ENCODE results near the gene MYEOV. TPM values are rescaled to one million over a fixed set of nuclear protein-coding genes. Genes with fewer than 3 reads are reported as not detected.

The MYEOV gene
- total and polyA plus RNA-seq, 2 of the 8 experiments (the other 6 are each of a cell fraction or from before 2014, with no cell fraction given), result 0.44 to 0.67 TPM

GRCh38 chr11:69317401-69318092 lies 23.6 kb downstream of the MYEOV start (continued):
- TF ChIP-seq, protein P1, sequence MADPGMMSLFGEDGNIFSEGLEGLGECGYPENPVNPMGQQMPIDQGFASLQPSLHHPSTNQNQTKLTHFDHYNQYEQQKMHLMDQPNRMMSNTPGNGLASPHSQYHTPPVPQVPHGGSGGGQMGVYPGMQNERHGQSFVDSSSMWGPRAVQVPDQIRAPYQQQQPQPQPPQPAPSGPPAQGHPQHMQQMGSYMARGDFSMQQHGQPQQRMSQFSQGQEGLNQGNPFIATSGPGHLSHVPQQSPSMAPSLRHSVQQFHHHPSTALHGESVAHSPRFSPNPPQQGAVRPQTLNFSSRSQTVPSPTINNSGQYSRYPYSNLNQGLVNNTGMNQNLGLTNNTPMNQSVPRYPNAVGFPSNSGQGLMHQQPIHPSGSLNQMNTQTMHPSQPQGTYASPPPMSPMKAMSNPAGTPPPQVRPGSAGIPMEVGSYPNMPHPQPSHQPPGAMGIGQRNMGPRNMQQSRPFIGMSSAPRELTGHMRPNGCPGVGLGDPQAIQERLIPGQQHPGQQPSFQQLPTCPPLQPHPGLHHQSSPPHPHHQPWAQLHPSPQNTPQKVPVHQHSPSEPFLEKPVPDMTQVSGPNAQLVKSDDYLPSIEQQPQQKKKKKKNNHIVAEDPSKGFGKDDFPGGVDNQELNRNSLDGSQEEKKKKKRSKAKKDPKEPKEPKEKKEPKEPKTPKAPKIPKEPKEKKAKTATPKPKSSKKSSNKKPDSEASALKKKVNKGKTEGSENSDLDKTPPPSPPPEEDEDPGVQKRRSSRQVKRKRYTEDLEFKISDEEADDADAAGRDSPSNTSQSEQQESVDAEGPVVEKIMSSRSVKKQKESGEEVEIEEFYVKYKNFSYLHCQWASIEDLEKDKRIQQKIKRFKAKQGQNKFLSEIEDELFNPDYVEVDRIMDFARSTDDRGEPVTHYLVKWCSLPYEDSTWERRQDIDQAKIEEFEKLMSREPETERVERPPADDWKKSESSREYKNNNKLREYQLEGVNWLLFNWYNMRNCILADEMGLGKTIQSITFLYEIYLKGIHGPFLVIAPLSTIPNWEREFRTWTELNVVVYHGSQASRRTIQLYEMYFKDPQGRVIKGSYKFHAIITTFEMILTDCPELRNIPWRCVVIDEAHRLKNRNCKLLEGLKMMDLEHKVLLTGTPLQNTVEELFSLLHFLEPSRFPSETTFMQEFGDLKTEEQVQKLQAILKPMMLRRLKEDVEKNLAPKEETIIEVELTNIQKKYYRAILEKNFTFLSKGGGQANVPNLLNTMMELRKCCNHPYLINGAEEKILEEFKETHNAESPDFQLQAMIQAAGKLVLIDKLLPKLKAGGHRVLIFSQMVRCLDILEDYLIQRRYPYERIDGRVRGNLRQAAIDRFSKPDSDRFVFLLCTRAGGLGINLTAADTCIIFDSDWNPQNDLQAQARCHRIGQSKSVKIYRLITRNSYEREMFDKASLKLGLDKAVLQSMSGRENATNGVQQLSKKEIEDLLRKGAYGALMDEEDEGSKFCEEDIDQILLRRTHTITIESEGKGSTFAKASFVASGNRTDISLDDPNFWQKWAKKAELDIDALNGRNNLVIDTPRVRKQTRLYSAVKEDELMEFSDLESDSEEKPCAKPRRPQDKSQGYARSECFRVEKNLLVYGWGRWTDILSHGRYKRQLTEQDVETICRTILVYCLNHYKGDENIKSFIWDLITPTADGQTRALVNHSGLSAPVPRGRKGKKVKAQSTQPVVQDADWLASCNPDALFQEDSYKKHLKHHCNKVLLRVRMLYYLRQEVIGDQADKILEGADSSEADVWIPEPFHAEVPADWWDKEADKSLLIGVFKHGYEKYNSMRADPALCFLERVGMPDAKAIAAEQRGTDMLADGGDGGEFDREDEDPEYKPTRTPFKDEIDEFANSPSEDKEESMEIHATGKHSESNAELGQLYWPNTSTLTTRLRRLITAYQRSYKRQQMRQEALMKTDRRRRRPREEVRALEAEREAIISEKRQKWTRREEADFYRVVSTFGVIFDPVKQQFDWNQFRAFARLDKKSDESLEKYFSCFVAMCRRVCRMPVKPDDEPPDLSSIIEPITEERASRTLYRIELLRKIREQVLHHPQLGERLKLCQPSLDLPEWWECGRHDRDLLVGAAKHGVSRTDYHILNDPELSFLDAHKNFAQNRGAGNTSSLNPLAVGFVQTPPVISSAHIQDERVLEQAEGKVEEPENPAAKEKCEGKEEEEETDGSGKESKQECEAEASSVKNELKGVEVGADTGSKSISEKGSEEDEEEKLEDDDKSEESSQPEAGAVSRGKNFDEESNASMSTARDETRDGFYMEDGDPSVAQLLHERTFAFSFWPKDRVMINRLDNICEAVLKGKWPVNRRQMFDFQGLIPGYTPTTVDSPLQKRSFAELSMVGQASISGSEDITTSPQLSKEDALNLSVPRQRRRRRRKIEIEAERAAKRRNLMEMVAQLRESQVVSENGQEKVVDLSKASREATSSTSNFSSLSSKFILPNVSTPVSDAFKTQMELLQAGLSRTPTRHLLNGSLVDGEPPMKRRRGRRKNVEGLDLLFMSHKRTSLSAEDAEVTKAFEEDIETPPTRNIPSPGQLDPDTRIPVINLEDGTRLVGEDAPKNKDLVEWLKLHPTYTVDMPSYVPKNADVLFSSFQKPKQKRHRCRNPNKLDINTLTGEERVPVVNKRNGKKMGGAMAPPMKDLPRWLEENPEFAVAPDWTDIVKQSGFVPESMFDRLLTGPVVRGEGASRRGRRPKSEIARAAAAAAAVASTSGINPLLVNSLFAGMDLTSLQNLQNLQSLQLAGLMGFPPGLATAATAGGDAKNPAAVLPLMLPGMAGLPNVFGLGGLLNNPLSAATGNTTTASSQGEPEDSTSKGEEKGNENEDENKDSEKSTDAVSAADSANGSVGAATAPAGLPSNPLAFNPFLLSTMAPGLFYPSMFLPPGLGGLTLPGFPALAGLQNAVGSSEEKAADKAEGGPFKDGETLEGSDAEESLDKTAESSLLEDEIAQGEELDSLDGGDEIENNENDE (IDR thresholded peaks at IDR 0.05; ENCODE audit: insufficient replicate concordance, low read length), result no peak
- TF ChIP-seq ZNF274 (IDR thresholded peaks at IDR 0.05; ENCODE audit: borderline replicate concordance, extremely low read depth, low read length) (no peak), KDM1A (IDR thresholded peaks at IDR 0.05; ENCODE audit: borderline replicate concordance, low read length) (no peak), SRF (IDR thresholded peaks at IDR 0.05; ENCODE audit: low read depth, low read length) (no peak)

Measured in H1 (cell line).